ENCODE measurements around the gene FMN1. TPM values are rescaled to one million over a fixed set of nuclear protein-coding genes. Genes with fewer than 3 reads are reported as not detected.

The FMN1 gene
- total and polyA plus RNA-seq, 3 donors from 2014 or later: 17.7 to 53.7 (median 47.4) TPM

- intact Hi-C loops (cut with DNase I; ENCODE audit: low total_unique reads): no loop called here
- WGBS, 2 donors: 96 to 100% methylated on average over 2 to 4 of the region's 4 CpGs
- Histone ChIP-seq H3K9me3 (no peaks in the 10 kb centered on the region), H3K4me3 (no peak overlapping the region), H3K36me3 (ENCODE audit: low read depth, missing control alignments) (no peaks in the 10 kb centered on the region), H3K4me1 (peaks cover 3% of the 10 kb centered on the region), H3K27me3 (no peaks in the 10 kb centered on the region), H3K27ac (no peak overlapping the region)
- no peak for DNase-seq
- TF ChIP-seq POLR2A (IDR thresholded peaks at IDR 0.05) (no peak), CTCF (IDR thresholded peaks at IDR 0.05) (no peak)
Observed at GRCh38 chr15:33043636-33044035, 150.9 kb downstream of the FMN1 start.

- Histone ChIP-seq H3K9me3 (no peaks in the 10 kb centered on the region), H3K4me1 (peaks cover 3% of the 10 kb centered on the region), H3K4me3 (no peak overlapping the region), H3K27me3 (no peaks in the 10 kb centered on the region), H3K27ac (no peak overlapping the region), H3K36me3 (ENCODE audit: low read depth, missing control alignments) (no peaks in the 10 kb centered on the region)
- WGBS, 2 donors: 54 to 70% methylated on average over 1 of the region's 1 CpG
- DNase-seq: no peak
- intact Hi-C loops (cut with DNase I; ENCODE audit: low total_unique reads): no loop called here
- no peak for TF ChIP-seq CTCF (IDR thresholded peaks at IDR 0.05)
- no peak for TF ChIP-seq POLR2A (IDR thresholded peaks at IDR 0.05)
Observed at GRCh38 chr15:33040496-33040895, 154.0 kb downstream of the FMN1 start.

- no peak for TF ChIP-seq CTCF (IDR thresholded peaks at IDR 0.05)
- TF ChIP-seq POLR2A (IDR thresholded peaks at IDR 0.05): no peak
- Histone ChIP-seq H3K4me3 (no peak overlapping the region), H3K36me3 (ENCODE audit: low read depth, missing control alignments) (no peaks in the 10 kb centered on the region), H3K9me3 (no peaks in the 10 kb centered on the region), H3K27ac (no peak overlapping the region), H3K4me1 (no peaks in the 10 kb centered on the region), H3K27me3 (no peaks in the 10 kb centered on the region)
- intact Hi-C loops (cut with DNase I; ENCODE audit: low total_unique reads): no loop called here
- no peak for DNase-seq
Observed at GRCh38 chr15:33034588-33034987, 159.9 kb downstream of the FMN1 start.

GRCh38 chr15:33032053-33032452, 162.5 kb downstream of the FMN1 start:
- intact Hi-C loops (cut with DNase I; ENCODE audit: low total_unique reads): no loop called here
- no peaks in the 10 kb centered on the region for H3K27me3 ChIP-seq
- WGBS, 2 donors: 73 to 82% methylated on average over 4 of the region's 4 CpGs
- DNase-seq: no peak
- no peak overlapping the region for H3K27ac ChIP-seq
- H3K36me3 ChIP-seq (ENCODE audit: low read depth, missing control alignments): no peaks in the 10 kb centered on the region
- no peak overlapping the region for H3K4me3 ChIP-seq
- H3K4me1 ChIP-seq: no peaks in the 10 kb centered on the region
- TF ChIP-seq POLR2A (IDR thresholded peaks at IDR 0.05) (no peak), CTCF (IDR thresholded peaks at IDR 0.05) (no peak)
- H3K9me3 ChIP-seq: no peaks in the 10 kb centered on the region

- no peak for DNase-seq
- Histone ChIP-seq H3K4me3 (no peak overlapping the region), H3K36me3 (ENCODE audit: low read depth, missing control alignments) (no peaks in the 10 kb centered on the region), H3K4me1 (no peaks in the 10 kb centered on the region), H3K27ac (no peak overlapping the region), H3K27me3 (no peaks in the 10 kb centered on the region), H3K9me3 (no peaks in the 10 kb centered on the region)
- intact Hi-C loops (cut with DNase I; ENCODE audit: low total_unique reads): no loop called here
- 70 to 83% methylated on average over 5 of the region's 5 CpGs for WGBS, 2 donors
- TF ChIP-seq CTCF (IDR thresholded peaks at IDR 0.05) (no peak), POLR2A (IDR thresholded peaks at IDR 0.05) (no peak)
Observed at GRCh38 chr15:33031324-33031821, 163.1 kb downstream of the FMN1 start.

Measured in testis (tissue), 3 donors.